ENCODE data around the gene OR1J2. TPM values are rescaled to one million over a fixed set of nuclear protein-coding genes. Genes with fewer than 3 reads are reported as not detected.

OR1J2 gene
- total and polyA plus RNA-seq, 2 of the 8 experiments (the other 6 are each of a cell fraction or from before 2014, with no cell fraction given): not detected

GRCh38 chr9:122468735-122469134 lies 41.9 kb upstream of the OR1J2 start:
- no peaks in the 10 kb centered on the region; a peak in 1 of 7 replicates for H3K27me3 ChIP-seq (replicated peaks in 1 of 4; ENCODE audit: control insufficient read depth in 3 of 4, extremely low read depth in 1 of 4, insufficient read depth in 3 of 4, low read length in 3 of 4)
- no peak overlapping the region for H4K91ac ChIP-seq (replicated peaks; ENCODE audit: insufficient read length, low read length)
- ChIA-PET CTCF (ENCODE audit: partially characterized antibody) (no interaction called here), POLR2A (ENCODE audit: partially characterized antibody) (no interaction called here)
- H3K9ac ChIP-seq (replicated peaks in 1 of 4; ENCODE audit: extremely low read depth in 1 of 4, low read depth in 3 of 4, low read length in 3 of 4): no peak overlapping the region
- no peaks in the 10 kb centered on the region for H3K79me1 ChIP-seq (ENCODE audit: low read depth, low read length)
- H3K4me3 ChIP-seq (ENCODE audit: extremely low read depth in 1 of 4, insufficient read depth in 2 of 4, low read depth in 3 of 4, low read length in 4 of 4): no peak overlapping the region
- H3K18ac ChIP-seq (ENCODE audit: extremely low read depth, low read length): no peak overlapping the region
- no peak overlapping the region for H2BK120ac ChIP-seq (replicated peaks; ENCODE audit: low read depth, low read length)
- WGBS, 2 experiments (ENCODE audit: extremely low coverage in 1 of 2, insufficient coverage in 1 of 2, insufficient read length in 1 of 2, insufficient replicate concordance in 2 of 2, low coverage in 1 of 2, low lambda C conversion rate in 2 of 2, missing lambda C conversion rate in 1 of 2): 78% methylated on average over 4 of the region's 4 CpGs; no CpG with 5 or more reads in 1 of the 2 experiments
- no peak overlapping the region for H3K14ac ChIP-seq (ENCODE audit: insufficient read length)
- peaks cover 21 to 32% of the 10 kb centered on the region in 2 experiments; a peak in 3 of 4 replicates for H3K9me3 ChIP-seq (ENCODE audit: insufficient read depth in 2 of 2, low read depth in 1 of 2, low read length in 1 of 2)
- H3K4ac ChIP-seq (replicated peaks; ENCODE audit: insufficient read length, low read depth, low read length): no peak overlapping the region
- H2BK5ac ChIP-seq (ENCODE audit: low read depth, low read length): no peak overlapping the region
- no peak overlapping the region for H3K23ac ChIP-seq (ENCODE audit: insufficient read length)
- no peaks in the 10 kb centered on the region; a peak in 1 of 7 replicates for H3K4me1 ChIP-seq (replicated peaks in 1 of 4; ENCODE audit: control insufficient read depth in 3 of 4, insufficient read depth in 4 of 4, low read length in 3 of 4)
- no peak overlapping the region for H3K4me2 ChIP-seq (ENCODE audit: insufficient read depth in 1 of 2, low read depth in 2 of 2, low read length in 2 of 2)
- H2BK20ac ChIP-seq (ENCODE audit: low read length): no peak overlapping the region
- H4K5ac ChIP-seq (ENCODE audit: insufficient read length, low read depth, low read length): no peak overlapping the region
- no peak overlapping the region for H3K27ac ChIP-seq (ENCODE audit: low read depth, low read length)
- no peak overlapping the region for H2AFZ ChIP-seq (ENCODE audit: low read length)
- no peaks in the 10 kb centered on the region for H4K20me1 ChIP-seq (replicated peaks in 1 of 2; ENCODE audit: control insufficient read depth in 1 of 2, insufficient read depth in 2 of 2, low read length in 2 of 2)
- TF ChIP-seq TAF1 (IDR thresholded peaks at IDR 0.05; ENCODE audit: low read depth, low read length) (no peak), RXRA (IDR thresholded peaks at IDR 0.05; ENCODE audit: insufficient read depth, low read depth, low read length) (no peak), NANOG (IDR thresholded peaks at IDR 0.05; ENCODE audit: insufficient read depth, low read depth, low read length, poor library complexity, severe bottlenecking) (no peak), E2F6 (IDR thresholded peaks at IDR 0.05) (no peak), BACH1 (IDR thresholded peaks at IDR 0.05; ENCODE audit: low read length) (no peak), MAX (IDR thresholded peaks at IDR 0.05) (no peak)
- no peaks in the 10 kb centered on the region for H3K36me3 ChIP-seq (ENCODE audit: control insufficient read depth in 2 of 4, insufficient read depth in 4 of 4, low read length in 3 of 4)
- H4K8ac ChIP-seq (ENCODE audit: extremely low read depth, insufficient read depth, low read length): no peak overlapping the region
- H2BK15ac ChIP-seq (ENCODE audit: low read length): no peak overlapping the region
- DNase-seq (ENCODE audit: low read depth in 1 of 2, low spot score in 2 of 2) (no peak), FAIRE-seq (no peak)
- no peak overlapping the region for H2AK5ac ChIP-seq (ENCODE audit: low read depth, low read length)
- no peak overlapping the region for H3K56ac ChIP-seq (replicated peaks; ENCODE audit: insufficient read length, low read depth, low read length)
- H3K23me2 ChIP-seq (ENCODE audit: low read depth, low read length): no peaks in the 10 kb centered on the region
- H2BK12ac ChIP-seq (ENCODE audit: low read depth, low read length): no peak overlapping the region
- no peaks in the 10 kb centered on the region for H3K79me2 ChIP-seq (ENCODE audit: control insufficient read depth in 1 of 2, insufficient read depth in 2 of 2, low read length in 2 of 2)

Data from H1 (cell line).